ENCODE measurements around the gene BCL2.
"Not testable (repeated sequence)": the region's sequence is repeated elsewhere in the genome, so short reads cannot be mapped to it uniquely, and the experiment has no call there.

The BCL2 gene

DNA sequence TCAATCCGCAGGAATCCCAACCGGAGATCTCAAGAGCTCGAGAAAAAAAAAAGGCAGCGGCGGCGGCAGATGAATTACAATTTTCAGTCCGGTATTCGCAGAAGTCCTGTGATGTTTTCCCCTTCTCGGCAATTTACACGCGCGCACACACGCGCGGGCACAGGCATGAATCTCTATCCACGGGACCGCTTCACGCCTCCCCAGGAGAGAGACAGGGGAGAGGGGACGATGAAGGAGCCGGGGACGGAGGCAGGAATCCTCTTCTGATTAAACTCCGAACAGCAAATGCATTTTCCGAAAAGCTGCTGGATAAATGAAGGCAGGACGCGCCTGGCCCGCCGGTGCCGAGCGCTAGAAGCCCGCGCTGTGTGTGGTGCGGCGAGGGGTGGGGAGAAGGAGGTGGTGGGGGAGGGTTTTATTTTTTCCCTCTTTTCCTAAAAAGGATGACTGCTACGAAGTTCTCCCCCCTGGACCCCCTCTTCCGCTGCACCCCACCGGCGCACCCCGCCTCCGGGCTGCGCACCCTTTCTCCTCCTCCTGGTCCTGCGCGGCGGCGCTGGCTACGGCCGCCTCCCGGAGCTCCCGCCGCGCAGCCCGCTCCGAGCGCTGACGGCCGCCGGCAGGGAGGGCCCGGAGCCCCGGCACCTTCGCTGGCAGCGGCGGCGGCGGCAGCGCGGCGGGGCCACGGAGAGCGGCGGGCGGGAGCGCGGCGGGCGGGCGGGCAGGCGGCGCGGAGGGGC, at the start of gene BCL2:
TSS of gene BCL2 (minus strand) at position 387 of the 740 bp plus-strand sequence.
- no peaks in the 10 kb centered on the region for H3K36me3 ChIP-seq (ENCODE audit: control insufficient read depth, insufficient read depth, low read length)
- peaks cover 37% of the 10 kb centered on the region for H3K27me3 ChIP-seq (ENCODE audit: control insufficient read depth, insufficient read depth, low read length)
- peak within 1 kb of the TSS; percentile 28; the same call in 1 of the 2 replicates for H3K9ac ChIP-seq (ENCODE audit: low read depth, low read length)
- H3K4me1 ChIP-seq (ENCODE audit: control insufficient read depth, insufficient read depth, low read length) = peaks cover 11% of the 10 kb centered on the region
- H3K9me3 ChIP-seq (ENCODE audit: control insufficient read depth, insufficient read depth, low read length) = no peaks in the 10 kb centered on the region
- peak within 1 kb of the TSS; percentile 73 for H3K4me3 ChIP-seq (ENCODE audit: low read depth, low read length)
- H3K27ac ChIP-seq (ENCODE audit: low read depth, low read length) = peak within 1 kb of the TSS; percentile 5

DNA sequence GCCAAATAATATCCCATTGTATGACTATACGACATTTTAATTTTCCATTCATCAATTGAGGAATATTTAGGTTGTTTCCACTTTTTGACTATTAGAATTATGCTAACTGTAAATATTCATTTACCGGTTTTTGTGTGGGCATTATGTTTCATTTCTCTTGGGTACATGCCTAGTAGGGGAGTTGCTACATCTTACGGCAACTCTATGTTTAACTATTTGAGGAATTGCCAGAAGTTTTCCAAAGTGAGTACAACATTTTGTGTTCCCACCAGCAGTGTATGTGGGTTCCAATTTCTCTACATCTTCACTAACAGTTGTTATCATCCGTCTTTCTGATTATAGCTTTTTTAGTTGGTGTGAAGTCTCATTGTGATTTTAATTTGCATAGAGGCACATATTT, 49.0 kb upstream of the BCL2 start:
- Histone ChIP-seq H3K27me3 (ENCODE audit: control insufficient read depth, insufficient read depth, low read length) (no peaks in the 10 kb centered on the region), H3K36me3 (ENCODE audit: control insufficient read depth, insufficient read depth, low read length) (no peaks in the 10 kb centered on the region), H3K4me1 (ENCODE audit: control insufficient read depth, insufficient read depth, low read length) (peaks cover 5% of the 10 kb centered on the region; the same call in 1 of the 2 replicates), H3K4me3 (ENCODE audit: low read depth, low read length) (peak overlapping the region; percentile 68; the same call in 1 of the 2 replicates), H3K27ac (ENCODE audit: low read depth, low read length) (no peak overlapping the region), H3K9ac (ENCODE audit: low read depth, low read length) (no peak overlapping the region), H3K9me3 (ENCODE audit: control insufficient read depth, insufficient read depth, low read length) (0 out of 2 replicates have a peak, but pooled peaks cover 4% of the 10 kb centered on the region)

DNA sequence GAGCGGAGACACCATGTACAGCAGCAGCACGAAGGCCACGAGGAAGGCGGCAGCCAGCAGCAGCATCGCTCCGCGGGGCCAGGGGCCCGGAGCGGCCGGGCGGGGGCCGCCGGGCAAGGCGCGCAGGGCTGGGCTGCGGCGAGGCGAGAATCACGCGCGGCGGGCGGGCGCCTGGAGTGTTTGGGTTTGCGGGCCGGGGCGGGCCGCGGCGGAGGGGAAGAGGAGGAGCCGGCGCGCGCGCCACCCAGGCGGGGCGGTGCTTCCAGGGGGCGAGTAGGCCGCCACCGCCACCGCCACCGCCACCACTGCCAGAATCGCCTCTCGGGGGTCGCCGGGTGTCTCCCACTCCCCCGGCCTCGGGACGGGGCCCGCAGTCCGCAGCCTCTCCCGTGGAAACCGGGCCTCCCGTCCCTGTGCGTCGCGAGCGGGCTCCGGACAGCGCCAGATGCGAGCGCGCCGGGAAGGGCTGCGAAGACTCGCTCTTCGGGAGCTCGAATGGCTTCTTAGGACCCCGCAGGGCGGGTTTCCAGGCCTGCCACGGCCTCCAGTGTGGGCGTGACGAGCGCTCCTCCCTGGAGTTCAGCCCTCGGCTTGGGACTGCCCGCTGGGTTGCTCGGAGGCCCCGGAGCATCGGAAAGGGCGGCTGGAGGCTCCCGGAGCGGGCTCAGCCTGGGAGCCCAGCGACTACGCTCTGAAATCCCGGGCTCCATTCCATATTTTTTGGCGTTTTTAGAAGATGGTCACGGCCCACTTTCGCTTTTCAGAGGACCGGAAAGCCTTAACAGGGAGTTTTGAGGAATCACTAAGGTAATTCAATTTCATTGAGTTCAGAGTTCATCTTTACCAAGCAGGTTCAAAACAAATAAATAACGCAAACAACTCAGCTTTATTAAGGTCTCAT, 47.7 kb upstream of the BCL2 start, which contains the start of gene KDSR:
TSS of gene KDSR (minus strand) at position 154 of the 901 bp plus-strand sequence. CDS start at position 66, 88 bp downstream.
- Histone ChIP-seq H3K27me3 (ENCODE audit: control insufficient read depth, insufficient read depth, low read length) (no peaks in the 10 kb centered on the region), H3K4me3 (ENCODE audit: low read depth, low read length) (peak within 1 kb of the TSS; percentile 68), H3K36me3 (ENCODE audit: control insufficient read depth, insufficient read depth, low read length) (peaks cover 6% of the 10 kb centered on the region), H3K9me3 (ENCODE audit: control insufficient read depth, insufficient read depth, low read length) (0 out of 2 replicates have a peak, but pooled peaks cover 4% of the 10 kb centered on the region), H3K27ac (ENCODE audit: low read depth, low read length) (peak within 1 kb of the TSS; percentile 88), H3K9ac (ENCODE audit: low read depth, low read length) (peak within 1 kb of the TSS; percentile 82), H3K4me1 (ENCODE audit: control insufficient read depth, insufficient read depth, low read length) (peaks cover 5% of the 10 kb centered on the region; the same call in 1 of the 2 replicates)

DNA sequence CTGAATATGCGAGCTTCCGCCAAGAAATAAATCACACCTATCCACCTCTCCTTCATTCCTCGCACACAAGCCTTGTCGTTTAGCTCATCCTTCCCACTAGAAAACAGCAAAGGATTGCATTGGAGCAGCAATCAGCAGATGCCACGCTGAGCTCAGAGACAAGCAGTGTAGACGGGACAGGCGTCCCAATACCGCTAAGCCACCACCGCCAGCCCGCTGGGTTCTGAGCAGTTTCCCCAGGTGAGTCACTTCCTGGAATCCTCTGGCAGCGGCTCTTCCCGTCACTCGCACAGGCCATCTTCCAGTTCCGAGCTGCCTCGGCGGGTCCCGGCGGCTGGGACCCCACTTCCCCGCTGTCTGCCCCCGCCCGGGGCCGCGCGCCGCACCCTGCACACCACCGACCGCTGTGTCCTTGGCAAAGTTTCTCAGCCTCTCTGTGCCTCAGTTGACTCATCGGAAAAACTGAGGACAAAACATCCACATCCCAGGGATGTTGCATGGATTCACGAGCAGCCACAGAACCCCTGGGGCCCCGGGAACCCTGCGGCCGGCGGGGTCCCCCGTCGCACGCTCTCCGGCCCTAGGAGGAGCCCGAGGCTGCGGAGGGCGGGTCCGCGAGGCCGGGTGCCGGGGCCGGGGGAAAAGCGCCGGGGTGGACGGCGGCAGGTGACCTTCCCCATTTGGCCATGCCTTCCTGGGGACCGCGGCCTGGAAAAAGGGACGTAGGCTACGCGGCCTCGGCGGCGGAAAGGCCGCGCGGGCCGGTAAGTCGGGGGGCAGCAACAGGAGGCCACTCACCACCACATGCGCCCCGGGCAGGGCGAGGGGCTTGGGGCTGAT, 46.9 kb upstream of the BCL2 start:
- H3K27me3 ChIP-seq (ENCODE audit: control insufficient read depth, insufficient read depth, low read length) = no peaks in the 10 kb centered on the region
- peak overlapping the region; percentile 68 for H3K4me3 ChIP-seq (ENCODE audit: low read depth, low read length)
- peaks cover 12% of the 10 kb centered on the region for H3K36me3 ChIP-seq (ENCODE audit: control insufficient read depth, insufficient read depth, low read length)
- H3K27ac ChIP-seq (ENCODE audit: low read depth, low read length) = peak overlapping the region; percentile 88
- H3K9ac ChIP-seq (ENCODE audit: low read depth, low read length) = peak overlapping the region; percentile 82
- peaks cover 5% of the 10 kb centered on the region; the same call in 1 of the 2 replicates for H3K4me1 ChIP-seq (ENCODE audit: control insufficient read depth, insufficient read depth, low read length)
- H3K9me3 ChIP-seq (ENCODE audit: control insufficient read depth, insufficient read depth, low read length) = 0 out of 2 replicates have a peak, but pooled peaks cover 4% of the 10 kb centered on the region

DNA sequence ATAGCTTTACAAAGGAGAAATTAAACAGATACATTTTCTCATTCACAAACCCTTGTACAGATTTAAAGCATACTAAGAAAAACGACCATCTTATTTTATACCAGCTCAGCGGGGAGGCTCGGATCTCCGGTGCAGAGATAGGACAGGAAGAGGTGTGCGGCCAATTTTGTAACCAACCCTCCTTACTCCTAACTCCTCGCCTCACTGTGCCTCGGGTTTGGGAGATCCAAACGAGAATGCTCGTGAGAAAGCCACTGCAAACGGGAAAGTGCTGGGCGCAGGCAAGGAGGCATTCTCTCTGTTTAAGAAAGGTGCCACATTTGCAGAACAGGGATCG, 46.3 kb upstream of the BCL2 start:
- peaks cover 5% of the 10 kb centered on the region; the same call in 1 of the 2 replicates for H3K4me1 ChIP-seq (ENCODE audit: control insufficient read depth, insufficient read depth, low read length)
- peaks cover 17% of the 10 kb centered on the region for H3K36me3 ChIP-seq (ENCODE audit: control insufficient read depth, insufficient read depth, low read length)
- peak overlapping the region; percentile 68 for H3K4me3 ChIP-seq (ENCODE audit: low read depth, low read length)
- no peaks in the 10 kb centered on the region for H3K27me3 ChIP-seq (ENCODE audit: control insufficient read depth, insufficient read depth, low read length)
- 0 out of 2 replicates have a peak, but pooled peaks cover 4% of the 10 kb centered on the region for H3K9me3 ChIP-seq (ENCODE audit: control insufficient read depth, insufficient read depth, low read length)
- H3K9ac ChIP-seq (ENCODE audit: low read depth, low read length) = peak overlapping the region; percentile 82
- H3K27ac ChIP-seq (ENCODE audit: low read depth, low read length) = peak overlapping the region; percentile 88

DNA sequence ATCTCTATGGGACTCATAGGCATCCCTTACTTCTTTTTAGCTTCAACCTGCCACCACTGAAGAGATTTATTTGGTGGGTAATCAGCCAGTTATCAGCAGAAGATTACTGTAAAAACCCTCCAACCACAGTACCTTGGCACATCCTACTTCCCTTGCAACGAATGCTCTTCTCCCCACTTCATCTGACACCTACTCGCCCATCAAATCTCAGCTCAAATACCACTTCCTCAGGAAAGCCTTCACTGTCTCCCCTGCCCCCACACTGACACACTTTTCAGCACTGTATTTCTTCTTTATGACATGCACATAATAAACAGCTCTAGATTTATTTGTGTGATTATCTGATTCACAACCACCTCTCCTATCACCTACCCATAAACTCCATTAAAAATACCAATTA, 44.4 kb upstream of the BCL2 start:
- Histone ChIP-seq H3K9me3 (ENCODE audit: control insufficient read depth, insufficient read depth, low read length) (no peaks in the 10 kb centered on the region), H3K9ac (ENCODE audit: low read depth, low read length) (no peak overlapping the region), H3K27me3 (ENCODE audit: control insufficient read depth, insufficient read depth, low read length) (no peaks in the 10 kb centered on the region), H3K4me3 (ENCODE audit: low read depth, low read length) (no peak overlapping the region), H3K4me1 (ENCODE audit: control insufficient read depth, insufficient read depth, low read length) (peaks cover 5% of the 10 kb centered on the region; the same call in 1 of the 2 replicates), H3K36me3 (ENCODE audit: control insufficient read depth, insufficient read depth, low read length) (peaks cover 35% of the 10 kb centered on the region), H3K27ac (ENCODE audit: low read depth, low read length) (no peak overlapping the region)

DNA sequence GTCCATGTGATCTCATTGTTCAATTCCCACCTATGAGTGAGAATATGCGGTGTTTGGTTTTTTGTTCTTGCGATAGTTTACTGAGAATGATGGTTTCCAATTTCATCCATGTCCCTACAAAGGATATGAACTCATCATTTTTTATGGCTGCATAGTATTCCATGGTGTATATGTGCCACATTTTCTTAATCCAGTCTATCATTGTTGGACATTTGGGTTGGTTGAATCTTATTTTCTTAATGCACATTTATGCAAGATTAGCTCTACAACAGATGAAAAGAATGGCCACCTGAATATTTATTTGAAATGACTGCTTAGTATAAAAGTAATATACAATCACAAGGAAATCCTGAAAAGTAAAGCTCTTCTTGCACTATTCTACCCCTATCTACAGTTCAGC, 43.9 kb upstream of the BCL2 start:
- not testable (repeated sequence) for H3K4me3 ChIP-seq (ENCODE audit: low read depth, low read length); H3K27ac ChIP-seq (ENCODE audit: low read depth, low read length)
- peaks cover 37% of the 10 kb centered on the region for H3K36me3 ChIP-seq (ENCODE audit: control insufficient read depth, insufficient read depth, low read length)

DNA sequence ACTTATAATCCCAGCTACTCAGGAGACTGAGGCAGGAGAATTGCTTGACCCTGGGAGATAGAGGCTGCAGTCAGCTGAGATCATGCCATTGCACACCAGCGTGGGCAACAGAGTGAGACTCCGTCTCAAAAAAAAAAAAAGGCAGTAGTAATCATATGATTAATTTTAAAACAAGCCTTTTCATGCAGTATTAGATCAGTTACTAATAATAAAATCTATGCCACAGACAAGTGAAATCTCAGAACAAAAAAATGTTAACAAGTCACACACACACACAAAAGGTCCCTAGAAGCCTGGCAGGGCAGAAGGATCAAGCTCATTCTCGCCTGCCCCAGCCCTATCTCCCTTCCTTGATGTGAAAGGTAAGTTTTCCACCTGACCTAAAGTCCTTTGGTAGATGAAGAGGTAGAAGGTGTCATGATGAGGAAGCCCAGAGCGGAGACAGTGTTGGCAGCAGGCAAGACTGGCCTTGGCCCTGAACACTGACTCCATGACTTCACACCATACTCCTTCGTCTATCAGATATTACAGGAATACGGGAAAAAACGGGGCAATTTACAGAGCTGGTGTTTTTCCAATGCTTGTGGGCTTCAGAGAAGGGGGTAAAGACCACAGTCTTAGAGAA, 36.8 kb upstream of the BCL2 start:
- Histone ChIP-seq H3K27me3 (ENCODE audit: control insufficient read depth, insufficient read depth, low read length) (no peaks in the 10 kb centered on the region), H3K9ac (ENCODE audit: low read depth, low read length) (no peak overlapping the region), H3K4me3 (ENCODE audit: low read depth, low read length) (no peak overlapping the region), H3K27ac (ENCODE audit: low read depth, low read length) (no peak overlapping the region), H3K9me3 (ENCODE audit: control insufficient read depth, insufficient read depth, low read length) (no peaks in the 10 kb centered on the region), H3K36me3 (ENCODE audit: control insufficient read depth, insufficient read depth, low read length) (peaks cover 77% of the 10 kb centered on the region), H3K4me1 (ENCODE audit: control insufficient read depth, insufficient read depth, low read length) (no peaks in the 10 kb centered on the region)

More for the DNA sequence above, 43.9 kb upstream of the BCL2 start:
- not testable (repeated sequence) for H3K4me1 ChIP-seq (ENCODE audit: control insufficient read depth, insufficient read depth, low read length); H3K27me3 ChIP-seq (ENCODE audit: control insufficient read depth, insufficient read depth, low read length); H3K9ac ChIP-seq (ENCODE audit: low read depth, low read length); H3K9me3 ChIP-seq (ENCODE audit: control insufficient read depth, insufficient read depth, low read length)

DNA sequence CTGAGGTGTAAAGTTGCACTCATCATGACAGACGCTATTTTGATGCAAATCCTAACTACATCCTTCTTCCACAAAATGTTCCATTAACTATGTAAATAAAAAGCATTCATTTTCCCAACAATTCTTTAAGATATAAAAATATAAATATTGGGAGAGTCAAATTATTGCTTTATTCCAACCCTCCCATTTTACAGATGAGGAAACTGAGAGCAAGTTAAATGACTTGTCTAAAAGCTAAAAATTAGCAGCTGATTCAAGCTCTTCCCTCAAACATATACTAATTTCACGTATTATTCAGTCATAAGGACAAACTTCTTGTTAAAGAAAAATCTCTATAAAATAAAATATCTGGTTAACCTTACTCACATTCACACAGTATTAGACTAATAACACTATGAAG, 30.7 kb upstream of the BCL2 start:
- Histone ChIP-seq H3K4me3 (ENCODE audit: low read depth, low read length) (no peak overlapping the region), H3K9me3 (ENCODE audit: control insufficient read depth, insufficient read depth, low read length) (no peaks in the 10 kb centered on the region), H3K36me3 (ENCODE audit: control insufficient read depth, insufficient read depth, low read length) (peaks cover 91% of the 10 kb centered on the region), H3K9ac (ENCODE audit: low read depth, low read length) (no peak overlapping the region), H3K27me3 (ENCODE audit: control insufficient read depth, insufficient read depth, low read length) (no peaks in the 10 kb centered on the region), H3K27ac (ENCODE audit: low read depth, low read length) (no peak overlapping the region), H3K4me1 (ENCODE audit: control insufficient read depth, insufficient read depth, low read length) (no peaks in the 10 kb centered on the region)

Measured in HUES48 (cell line).